ENCODE measurements around the gene GIMD1. TPM values are rescaled to one million over a fixed set of nuclear protein-coding genes. Genes with fewer than 3 reads are reported as not detected.
"Not testable (repeated sequence)": the region's sequence is repeated elsewhere in the genome, so short reads cannot be mapped to it uniquely, and the experiment has no call there.

The GIMD1 gene
- polyA plus RNA-seq, 1 experiment: not detected

GRCh38 chr4:106334741-106335470 lies 33.7 kb downstream of the GIMD1 start:
- no peak for TF ChIP-seq CTCF (IDR thresholded peaks at IDR 0.05; ENCODE audit: insufficient read depth, low read depth, low read length)
- Histone ChIP-seq H3K27me3 (ENCODE audit: control insufficient read depth, insufficient read depth, low read length) (no peaks in the 10 kb centered on the region), H3K36me3 (ENCODE audit: control insufficient read depth, insufficient read depth, low read length) (peaks cover 14% of the 10 kb centered on the region), H3K4me3 (ENCODE audit: low read depth, low read length) (no peak overlapping the region)
- CTCF ChIA-PET: interaction anchor here (0.7 kb wide), 1 partner anchor 17 kb away, joined by 3 read pairs; no protein-coding TSS in a partner anchor
- POLR2A ChIA-PET: no interaction called here
- no peak for DNase-seq (ENCODE audit: low read depth)

DNA sequence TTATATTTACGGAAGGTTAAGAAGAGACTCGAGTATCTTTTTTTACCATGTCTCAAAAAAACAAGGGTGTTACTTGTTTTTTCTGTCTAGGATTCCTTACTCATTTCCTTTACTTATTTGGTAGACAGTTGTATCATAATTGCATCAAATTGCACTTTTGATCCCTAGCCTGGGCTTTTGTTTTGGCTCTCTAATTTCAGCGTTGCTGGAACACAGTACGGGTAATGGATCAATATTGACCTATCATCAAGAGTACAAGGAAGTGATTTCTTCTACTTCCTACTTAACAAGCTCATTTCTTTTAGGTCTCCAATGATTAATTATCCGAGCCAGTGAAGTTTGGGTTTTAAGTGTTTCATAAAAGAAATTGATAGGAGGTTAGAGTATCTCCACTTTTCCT lies 35.4 kb downstream of the GIMD1 start:
- Histone ChIP-seq H3K36me3 (ENCODE audit: control insufficient read depth, insufficient read depth, low read length) (peaks cover 8% of the 10 kb centered on the region), H3K4me3 (ENCODE audit: low read depth, low read length) (no peak overlapping the region), H3K27me3 (ENCODE audit: control insufficient read depth, insufficient read depth, low read length) (no peaks in the 10 kb centered on the region)
- CTCF ChIA-PET: interaction anchor here (1.0 kb wide), 1 partner anchor 36 kb away, joined by 6 read pairs; no protein-coding TSS in a partner anchor
- DNase-seq (ENCODE audit: low read depth): no peak
- no peak for TF ChIP-seq CTCF (IDR thresholded peaks at IDR 0.05; ENCODE audit: insufficient read depth, low read depth, low read length)
- POLR2A ChIA-PET: interaction anchor here (0.9 kb wide), 1 partner anchor 12 kb away, joined by 7 read pairs; no protein-coding TSS in a partner anchor

- Histone ChIP-seq H3K27me3 (ENCODE audit: control insufficient read depth, insufficient read depth, low read length) (no peaks in the 10 kb centered on the region), H3K36me3 (ENCODE audit: control insufficient read depth, insufficient read depth, low read length) (peaks cover under 1% of the 10 kb centered on the region; the same call in 1 of the 2 replicates), H3K4me3 (ENCODE audit: low read depth, low read length) (no peak overlapping the region)
- ChIA-PET POLR2A (interaction anchor here (0.7 kb wide), 1 partner anchor 154 kb away, joined by 5 read pairs; no protein-coding TSS in a partner anchor), CTCF (interaction anchor here (0.7 to 2.3 kb wide), 7 partner anchors 9 to 485 kb away, joined by 3 to 8 read pairs (median 3); no protein-coding TSS in a partner anchor)
- TF ChIP-seq CTCF (IDR thresholded peaks at IDR 0.05; ENCODE audit: insufficient read depth, low read depth, low read length): peak; percentile 74
- DNase-seq (ENCODE audit: low read depth): no peak
These were observed 39.4 kb downstream of the GIMD1 start for GRCh38 chr4:106329041-106329618.

- no peak overlapping the region for H3K4me3 ChIP-seq (ENCODE audit: low read depth, low read length)
- DNase-seq (ENCODE audit: low read depth): no peak
- CTCF ChIA-PET: no interaction called here
- TF ChIP-seq CTCF (IDR thresholded peaks at IDR 0.05; ENCODE audit: insufficient read depth, low read depth, low read length): no peak
- H3K27me3 ChIP-seq (ENCODE audit: control insufficient read depth, insufficient read depth, low read length): no peaks in the 10 kb centered on the region
- H3K36me3 ChIP-seq (ENCODE audit: control insufficient read depth, insufficient read depth, low read length): no peaks in the 10 kb centered on the region
- POLR2A ChIA-PET: no interaction called here
These were observed 42.8 kb downstream of the GIMD1 start for GRCh38 chr4:106325800-106326199.

- no peak overlapping the region for H3K4me3 ChIP-seq (ENCODE audit: low read depth, low read length)
- POLR2A ChIA-PET: no interaction called here
- no peak for DNase-seq (ENCODE audit: low read depth)
- no peaks in the 10 kb centered on the region for H3K36me3 ChIP-seq (ENCODE audit: control insufficient read depth, insufficient read depth, low read length)
- CTCF ChIA-PET: no interaction called here
- no peaks in the 10 kb centered on the region for H3K27me3 ChIP-seq (ENCODE audit: control insufficient read depth, insufficient read depth, low read length)
- no peak for TF ChIP-seq CTCF (IDR thresholded peaks at IDR 0.05; ENCODE audit: insufficient read depth, low read depth, low read length)
These were observed 45.5 kb downstream of the GIMD1 start for GRCh38 chr4:106323119-106323518.

DNA sequence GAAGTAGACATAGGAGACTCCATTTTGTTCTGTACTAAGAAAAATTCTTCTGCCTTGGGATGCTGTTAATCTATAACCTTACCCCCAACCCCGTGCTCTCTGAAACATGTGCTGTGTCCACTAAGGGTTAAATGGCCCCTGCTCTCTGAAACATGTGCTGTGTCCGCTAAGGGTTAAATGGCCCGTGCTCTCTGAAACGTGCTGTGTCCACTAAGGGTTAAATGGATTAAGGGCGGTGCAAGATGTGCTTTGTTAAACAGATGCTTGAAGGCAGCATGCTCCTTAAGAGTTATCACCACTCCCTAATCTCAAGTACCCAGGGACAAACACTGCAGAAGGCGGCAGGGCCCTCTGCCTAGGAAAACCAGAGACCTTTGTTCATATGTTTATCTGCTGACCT lies 46.8 kb downstream of the GIMD1 start:
- DNase-seq (ENCODE audit: low read depth); H3K36me3 ChIP-seq (ENCODE audit: control insufficient read depth, insufficient read depth, low read length); POLR2A ChIA-PET; H3K27me3 ChIP-seq (ENCODE audit: control insufficient read depth, insufficient read depth, low read length); H3K4me3 ChIP-seq (ENCODE audit: low read depth, low read length); CTCF ChIA-PET: not testable (repeated sequence)

- H3K4me3 ChIP-seq (ENCODE audit: low read depth, low read length); H3K27me3 ChIP-seq (ENCODE audit: control insufficient read depth, insufficient read depth, low read length); DNase-seq (ENCODE audit: low read depth); POLR2A ChIA-PET; CTCF ChIA-PET; H3K36me3 ChIP-seq (ENCODE audit: control insufficient read depth, insufficient read depth, low read length): not testable (repeated sequence)
These were observed 47.4 kb downstream of the GIMD1 start for GRCh38 chr4:106321168-106321567.
